GM11168 (cell line): ENCODE results near the gene COQ2.
"Not testable (repeated sequence)": the region's sequence is repeated elsewhere in the genome, so short reads cannot be mapped to it uniquely, and the experiment has no call there.

ENCODE experiments used
- in situ Hi-C: fragments of 300-500 bp; cut with MboI; formaldehyde crosslinking; loops from one replicate; pipeline ENCODE4 v1.12.0; 2022; ENCODE audit warnings: low sequenced_read_pairs; ENCODE audit not compliant: unreplicated experiment

COQ2 gene, protein sequence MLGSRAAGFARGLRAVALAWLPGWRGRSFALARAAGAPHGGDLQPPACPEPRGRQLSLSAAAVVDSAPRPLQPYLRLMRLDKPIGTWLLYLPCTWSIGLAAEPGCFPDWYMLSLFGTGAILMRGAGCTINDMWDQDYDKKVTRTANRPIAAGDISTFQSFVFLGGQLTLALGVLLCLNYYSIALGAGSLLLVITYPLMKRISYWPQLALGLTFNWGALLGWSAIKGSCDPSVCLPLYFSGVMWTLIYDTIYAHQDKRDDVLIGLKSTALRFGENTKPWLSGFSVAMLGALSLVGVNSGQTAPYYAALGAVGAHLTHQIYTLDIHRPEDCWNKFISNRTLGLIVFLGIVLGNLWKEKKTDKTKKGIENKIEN

GRCh38 chr4:83284193-83285054 lies at the start of gene COQ2:
Gene COQ2 (minus strand): TSS chr4:83284798. CDS start chr4:83284764, 34 bp downstream.
- in situ Hi-C loops: no loop called here

- in situ Hi-C loops: no loop called here
Observed at GRCh38 chr4:83331956-83332355, 47.4 kb upstream of the COQ2 start.

DNA sequence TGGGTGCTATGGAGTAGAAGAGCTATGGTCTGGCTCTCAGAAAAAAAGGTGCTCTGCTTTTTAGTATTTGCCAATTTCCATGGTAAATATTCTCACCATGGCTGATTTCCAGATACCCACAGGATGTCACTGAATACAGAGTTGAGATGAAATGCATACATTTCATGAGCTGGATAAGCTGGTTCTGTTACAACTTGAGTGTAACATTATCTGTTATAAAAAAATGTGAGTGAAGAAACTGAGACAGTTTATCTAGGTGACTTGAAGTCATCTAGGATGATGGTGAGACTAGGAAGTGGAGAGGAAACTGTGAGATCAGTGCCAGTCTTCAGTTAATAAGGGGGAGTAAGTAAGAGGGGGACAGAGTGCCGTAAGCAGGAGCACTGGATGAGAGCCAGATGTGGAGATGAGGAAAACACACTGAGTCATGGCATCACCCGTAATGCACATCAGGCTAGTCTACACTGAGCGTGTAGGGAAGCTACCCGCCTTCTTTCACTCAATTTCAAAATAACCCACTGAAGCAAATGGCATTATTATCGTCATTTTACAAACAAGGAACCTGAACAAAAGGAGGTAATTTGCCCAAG lies 45.0 kb upstream of the COQ2 start:
- in situ Hi-C loops: no loop called here

DNA sequence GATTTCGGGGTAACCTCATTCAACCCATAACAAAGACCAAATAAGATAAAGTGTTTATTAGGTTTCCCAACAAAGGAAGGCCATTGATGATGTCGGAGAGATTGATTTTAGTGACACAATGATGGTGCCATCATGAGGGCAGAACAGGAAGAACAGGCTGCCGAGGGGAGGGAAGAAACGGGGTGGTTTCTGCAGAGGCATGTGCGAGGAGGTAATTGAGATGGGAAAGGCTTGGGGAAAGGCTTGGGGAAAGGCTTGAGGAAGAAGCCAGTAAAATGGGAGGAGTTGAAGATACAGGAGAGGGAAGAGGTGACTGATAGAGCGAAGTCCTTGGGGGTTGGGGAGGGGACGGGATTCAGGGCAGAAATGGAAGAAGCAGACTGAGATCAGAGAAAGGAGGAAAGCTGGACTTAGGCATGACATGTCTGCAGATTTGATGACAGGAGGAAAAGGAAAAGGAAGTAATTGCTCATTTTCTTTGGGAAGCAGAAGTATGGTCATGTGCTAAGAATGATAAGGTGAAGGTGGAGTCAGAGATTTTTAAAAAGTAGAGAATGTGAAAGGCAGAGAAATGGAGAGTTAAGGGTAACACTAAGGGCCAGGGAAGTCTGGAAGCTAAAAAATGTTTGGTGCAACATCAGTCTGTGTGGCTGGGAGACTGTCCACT lies 44.1 kb upstream of the COQ2 start:
- in situ Hi-C loops: no loop called here

DNA sequence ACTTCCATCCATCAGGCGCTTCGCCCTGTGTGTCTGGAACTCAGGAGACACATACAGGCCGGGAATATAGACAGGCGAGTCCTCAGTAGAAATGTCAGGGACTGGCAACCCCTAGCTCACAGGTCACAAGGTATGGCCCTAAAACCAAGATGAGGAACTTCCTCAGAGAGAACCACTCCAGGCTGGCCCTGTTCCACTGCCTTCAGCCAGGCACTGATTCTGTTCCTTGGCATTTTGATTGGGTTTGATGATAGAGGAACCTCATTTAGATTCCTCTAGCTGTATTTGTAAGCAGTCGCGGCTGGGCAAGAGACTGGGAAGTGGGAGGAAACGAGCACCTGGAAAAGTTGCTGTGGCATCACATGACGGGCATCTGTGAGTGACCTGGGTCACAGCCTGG lies 41.9 kb upstream of the COQ2 start:
- in situ Hi-C loops: no loop called here

DNA sequence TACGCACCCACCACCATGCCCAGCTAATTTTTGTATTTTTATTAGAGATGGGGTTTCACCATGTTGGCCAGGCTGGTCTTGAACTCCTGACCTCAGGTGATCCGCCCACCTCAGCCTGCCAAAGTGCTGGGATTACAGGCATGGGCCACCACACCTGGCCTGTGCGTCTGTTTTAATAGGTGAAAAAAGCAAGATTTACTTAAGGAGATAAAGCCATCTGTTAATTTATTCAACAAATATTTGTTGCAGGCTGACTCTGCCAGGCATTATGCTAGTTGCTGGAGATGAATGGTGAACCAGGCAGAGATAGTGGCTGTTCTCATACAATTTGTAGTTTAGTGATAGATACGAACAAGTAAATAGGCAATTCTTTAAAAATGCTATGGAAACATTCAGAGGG lies 40.7 kb upstream of the COQ2 start:
- in situ Hi-C loops: not testable (repeated sequence)

GRCh38 chr4:83323136-83323535 lies 38.5 kb upstream of the COQ2 start:
- in situ Hi-C loops: no loop called here

DNA sequence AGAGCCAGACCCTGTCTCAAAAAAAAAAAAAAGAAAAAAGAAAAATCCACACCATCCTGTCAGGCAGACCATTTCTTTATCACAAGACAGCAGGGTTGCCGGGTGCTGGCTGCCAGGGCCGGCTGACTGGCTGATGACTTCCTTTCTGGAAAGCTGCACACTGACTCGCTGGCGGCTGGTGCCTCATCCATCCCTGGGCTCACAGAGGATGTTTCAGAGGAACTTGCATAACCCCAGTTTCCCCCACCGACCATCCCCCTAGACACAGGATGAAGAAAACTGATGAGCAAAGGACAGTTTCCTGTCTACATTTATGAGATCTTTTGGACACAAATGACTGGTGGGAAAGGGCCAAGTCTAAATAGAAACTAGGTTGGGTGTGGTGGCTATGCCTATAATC lies 36.0 kb upstream of the COQ2 start:
- in situ Hi-C loops: no loop called here

DNA sequence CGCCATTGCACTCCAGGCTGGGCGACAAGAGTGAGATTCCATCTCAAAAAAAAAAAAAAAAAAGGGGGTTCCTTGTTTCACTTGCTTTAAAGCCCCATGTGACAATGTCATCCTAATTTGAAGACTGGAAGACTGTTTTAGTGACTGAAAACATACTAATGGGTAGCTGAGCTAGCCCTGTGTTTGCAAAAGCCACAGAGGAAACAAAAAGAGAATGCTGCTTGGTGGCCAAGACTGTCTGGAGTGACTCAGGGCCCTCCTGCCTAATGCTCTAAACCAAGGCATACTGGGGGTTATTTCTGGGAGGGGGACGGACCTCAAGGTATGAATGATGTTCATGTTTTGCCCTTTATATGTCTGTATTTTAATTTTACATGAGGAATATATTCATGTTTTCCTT lies 34.1 kb upstream of the COQ2 start:
- in situ Hi-C loops: no loop called here

- in situ Hi-C loops: no loop called here
Observed at GRCh38 chr4:83317671-83318070, 33.1 kb upstream of the COQ2 start.

DNA sequence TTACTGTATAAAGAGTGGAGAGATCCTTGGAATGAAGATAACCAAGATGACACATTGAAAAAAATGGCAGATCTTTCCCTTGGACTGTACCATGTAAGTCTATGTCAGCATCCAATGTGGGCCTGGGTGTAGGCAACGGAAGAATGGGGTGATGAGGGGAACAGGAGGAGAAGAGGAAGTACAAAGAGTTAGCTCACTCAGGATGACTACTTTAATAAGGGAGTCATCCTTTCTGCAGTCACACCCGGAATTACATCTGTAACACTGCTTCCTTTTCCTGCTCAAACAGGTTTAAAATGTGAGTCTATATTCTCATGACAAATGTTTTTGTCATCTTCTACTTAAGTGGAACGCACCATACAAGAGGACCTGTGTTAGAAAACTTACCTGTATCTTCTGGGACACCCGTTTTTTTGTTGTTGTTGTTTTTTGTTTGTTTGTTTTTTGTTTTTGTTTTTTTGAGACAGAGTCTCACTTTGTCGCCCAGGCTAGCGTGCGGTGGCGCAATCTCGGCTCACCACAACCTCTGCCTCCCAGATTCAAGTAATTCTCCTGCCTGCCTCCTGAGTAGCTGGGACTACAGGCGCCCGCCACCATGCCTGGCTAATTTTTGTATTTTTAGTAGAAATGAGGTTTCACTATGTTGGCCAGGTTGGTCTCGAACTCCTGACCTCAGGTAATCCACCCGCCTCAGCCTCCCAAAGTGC lies 32.0 kb upstream of the COQ2 start:
- in situ Hi-C loops: no loop called here

DNA sequence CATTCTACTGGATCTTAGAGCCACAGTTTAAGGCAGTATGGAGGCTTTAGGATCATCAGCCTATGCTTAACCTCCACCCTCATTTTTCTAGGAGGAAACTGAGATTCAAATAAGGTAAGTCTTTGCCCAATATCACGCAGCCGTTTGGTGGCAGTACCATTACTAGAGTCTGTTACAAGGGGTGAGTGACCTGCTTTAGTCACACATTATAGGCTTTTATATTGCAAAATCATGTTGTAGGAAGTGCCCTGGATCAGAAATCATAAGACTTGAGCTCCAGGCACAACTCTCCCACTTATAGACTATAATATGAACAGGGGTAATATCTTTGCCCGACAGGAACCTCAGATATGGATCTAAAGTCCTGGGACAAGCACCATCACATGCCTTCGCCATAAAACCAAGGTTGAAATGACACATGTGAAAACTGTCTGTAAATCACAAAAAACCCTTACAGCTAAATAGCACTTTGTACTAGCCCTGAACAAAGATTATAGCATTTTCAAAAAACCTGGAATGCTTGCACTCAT lies 30.8 kb upstream of the COQ2 start:
- in situ Hi-C loops: no loop called here

GRCh38 chr4:83308672-83309071 lies 24.1 kb upstream of the COQ2 start:
- in situ Hi-C loops: no loop called here

DNA sequence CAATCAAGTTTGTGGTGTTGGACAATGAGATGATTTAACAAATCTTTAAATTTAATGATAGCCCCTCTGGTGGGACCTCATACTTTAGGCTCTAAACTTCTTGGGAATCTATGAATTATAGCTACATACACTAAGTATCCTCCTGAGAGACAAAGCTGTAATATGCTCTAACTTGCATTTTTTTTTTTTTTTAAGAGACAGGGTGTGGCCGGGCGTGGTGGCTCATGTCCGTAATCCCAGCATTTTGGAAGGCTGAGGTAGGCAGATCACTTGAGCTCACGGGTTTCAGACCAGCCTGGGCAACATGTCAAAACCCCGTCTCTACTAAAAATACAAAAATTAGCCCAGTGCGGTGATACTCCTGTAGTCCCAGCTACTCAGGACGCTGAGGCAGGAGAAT lies 23.3 kb upstream of the COQ2 start:
- in situ Hi-C loops: no loop called here

DNA sequence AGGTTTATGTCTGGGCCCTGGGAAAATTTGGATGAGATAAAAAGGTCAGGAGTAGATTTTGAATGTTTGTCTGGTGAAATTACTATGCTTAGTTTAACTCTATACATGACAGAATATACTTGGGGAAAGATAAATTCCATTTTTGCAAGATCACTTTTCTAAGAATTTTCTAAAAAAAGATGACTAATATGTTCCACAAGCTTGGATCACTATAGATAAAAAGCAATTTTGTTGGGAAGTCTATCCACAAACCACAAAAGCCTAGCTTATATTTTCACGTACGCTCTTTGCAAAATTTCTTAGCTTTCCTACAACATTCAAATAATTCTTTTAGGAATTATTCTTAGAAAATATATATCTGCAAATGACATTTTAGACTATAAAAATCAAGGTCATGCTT lies 20.6 kb upstream of the COQ2 start:
- in situ Hi-C loops: no loop called here

DNA sequence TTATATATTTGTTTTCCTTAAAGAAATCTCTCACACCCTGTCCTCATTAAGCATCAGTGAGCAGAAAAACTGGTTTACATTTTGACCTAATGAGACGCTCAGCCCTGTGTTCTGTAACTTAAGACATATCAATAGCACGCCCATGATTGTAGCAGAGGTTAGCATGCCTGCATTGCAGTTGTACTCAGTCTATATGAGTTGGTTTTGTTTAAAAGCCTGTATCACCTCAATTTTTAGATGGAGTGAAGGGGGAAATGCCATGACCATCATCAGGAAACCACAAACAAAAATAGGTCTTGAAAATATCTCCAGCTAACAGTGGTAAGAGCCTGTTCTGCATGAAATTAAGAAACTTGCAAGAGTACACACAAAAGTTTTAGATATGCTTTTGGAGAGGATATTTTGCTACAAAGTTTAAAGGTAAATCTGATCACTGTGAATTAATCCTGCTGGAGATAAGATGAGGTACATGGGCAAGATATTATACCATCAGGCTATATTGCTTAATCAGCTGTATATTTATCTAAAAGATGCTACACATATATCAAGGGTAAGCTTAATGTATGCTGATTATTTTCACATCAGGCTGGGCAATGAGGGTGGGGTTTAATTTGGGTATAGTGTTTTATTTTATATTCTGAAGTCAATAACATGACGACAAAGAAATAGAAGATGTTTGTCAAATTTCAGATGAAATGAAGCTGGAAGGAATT lies 13.1 kb upstream of the COQ2 start:
- in situ Hi-C loops: no loop called here

- in situ Hi-C loops: no loop called here
Observed at GRCh38 chr4:83293305-83294046, 8.9 kb upstream of the COQ2 start.

DNA sequence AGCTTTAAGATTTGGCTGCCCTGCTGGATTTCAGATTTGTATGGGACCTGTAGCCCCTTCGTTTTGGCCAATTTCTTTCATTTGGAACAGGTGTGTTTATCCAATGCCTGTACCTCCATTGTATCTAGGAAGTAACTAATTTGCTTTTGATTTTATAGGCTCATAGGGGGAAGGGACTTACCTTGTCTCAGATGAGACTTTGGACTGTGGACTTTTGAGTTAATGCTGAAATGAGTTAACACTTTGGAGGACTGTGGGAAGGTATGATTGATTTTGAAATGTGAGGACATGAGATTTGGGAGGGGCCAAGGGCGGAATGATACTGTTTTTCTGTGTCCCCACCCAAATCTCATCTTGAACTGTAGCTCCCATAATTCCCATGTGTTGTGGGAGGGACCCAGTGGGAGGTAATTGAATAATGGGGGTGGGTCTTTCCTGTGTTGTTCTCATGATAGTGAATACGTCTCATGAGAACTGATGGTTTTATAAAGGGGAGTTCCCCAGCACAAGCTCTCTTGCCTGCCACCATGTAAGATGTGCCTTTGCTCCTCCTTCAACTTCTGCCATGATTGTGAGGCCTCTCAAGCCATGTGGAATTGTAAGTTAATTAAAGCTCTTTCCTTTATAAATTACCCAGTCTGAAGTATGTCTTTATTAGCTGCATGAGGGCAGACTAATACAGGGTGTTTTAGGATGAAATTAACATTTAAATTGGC lies 5.6 kb upstream of the COQ2 start:
- in situ Hi-C loops: not testable (repeated sequence)
